GM19438 (cell line): ENCODE measurements around the gene C16orf95.
"Not testable (repeated sequence)": the region's sequence is repeated elsewhere in the genome, so short reads cannot be mapped to it uniquely, and the experiment has no call there.

Experiments used
- ATAC-seq: cut with Tn5 transposase; IDR thresholded peaks from one replicate; pipeline ENCODE4 v1.9.1; 2021; ENCODE audit warnings: low read depth; ENCODE audit not compliant: unreplicated experiment

C16orf95 gene

GRCh38 chr16:87259431-87259830 lies 57.8 kb downstream of the C16orf95 start:
- ATAC-seq, result no peak

- ATAC-seq, result not testable (repeated sequence)
Measured at GRCh38 chr16:87258653-87259052, 58.5 kb downstream of the C16orf95 start.

DNA sequence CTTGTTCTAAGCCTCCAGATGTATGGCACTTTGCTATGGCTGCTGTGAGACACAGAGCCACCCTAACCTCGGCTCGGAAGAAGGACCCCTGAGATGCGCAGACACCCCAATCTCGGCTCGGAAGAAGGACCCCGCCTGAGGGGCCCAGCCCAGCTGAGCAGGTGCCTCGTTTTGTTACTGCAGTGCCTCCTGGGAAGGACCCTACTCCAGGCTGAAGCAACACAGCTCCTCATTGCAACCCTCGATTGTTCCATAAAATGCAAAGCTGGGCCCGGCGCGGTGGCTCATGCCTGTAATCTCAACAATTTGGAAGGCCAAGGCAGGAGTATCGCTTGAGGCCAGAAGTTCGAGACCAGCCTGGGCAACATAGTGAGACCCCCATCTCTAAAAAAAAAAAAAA lies 61.3 kb downstream of the C16orf95 start:
- no peak for ATAC-seq

- ATAC-seq, result no peak
Measured at GRCh38 chr16:87254734-87255133, 62.5 kb downstream of the C16orf95 start.

DNA sequence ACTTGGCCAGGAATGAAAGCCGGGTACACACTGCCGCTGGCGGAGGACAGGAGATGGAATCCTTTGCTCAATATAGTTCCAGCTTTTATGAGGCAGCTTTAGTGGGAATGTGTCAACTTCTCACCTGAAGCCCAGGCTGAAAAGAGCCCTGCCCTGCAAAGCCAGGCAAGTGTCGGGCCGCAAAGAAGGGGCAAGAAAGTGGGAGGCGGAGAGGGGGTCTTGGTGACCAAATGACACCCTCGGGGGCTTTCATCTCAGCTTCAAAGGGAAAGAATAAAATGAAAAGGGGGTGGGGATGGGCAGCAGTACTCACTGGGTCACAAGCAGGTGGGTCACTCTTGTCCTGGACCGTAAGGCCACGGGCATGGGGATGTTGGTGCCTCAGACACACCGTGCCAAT lies 62.9 kb downstream of the C16orf95 start:
- no peak for ATAC-seq

- ATAC-seq, result no peak
Measured at GRCh38 chr16:87253536-87253935, 63.7 kb downstream of the C16orf95 start.
